Kidney epithelial cell (primary cell): ENCODE results near the gene OVAAL. TPM values are rescaled to one million over a fixed set of nuclear protein-coding genes. Genes with fewer than 3 reads are reported as not detected.

ENCODE experiments used
- DNase-seq: peaks from one replicate; pipeline ENCODE4 v3.0.0-alpha.2; 2010; ENCODE audit warnings: low read depth
- H3K27me3 ChIP-seq: 2 replicates; pipeline ENCODE4 v1.6.0; 2011; ENCODE audit warnings: low read length; ENCODE audit not compliant: control insufficient read depth, insufficient read depth
- H3K36me3 ChIP-seq: 2 replicates; pipeline ENCODE4 v1.5.1; 2011; ENCODE audit warnings: low read length; ENCODE audit not compliant: control insufficient read depth, insufficient read depth
- H3K4me3 ChIP-seq: 2 replicates; pipeline ENCODE4 v1.5.1; 2011; ENCODE audit warnings: low read depth, mild to moderate bottlenecking, control low read depth, low read length
- CTCF ChIP-seq: IDR thresholded peaks from 2 replicates; pipeline ENCODE4 v1.5.1; 2011; ENCODE audit warnings: mild to moderate bottlenecking, moderate library complexity, low read length, control low read depth, inconsistent platforms; ENCODE audit not compliant: insufficient read depth, poor library complexity, severe bottlenecking
- total RNA-seq: library from RNA; depleted of rRNA; stranded (reverse); fragments of >200 nt; gene quantifications from 2 replicates; pipeline ENCODE4 v1.2.3, GENCODE V29; 2015

OVAAL gene
- total RNA-seq, 1 donor from 2014 or later, result not detected

DNA sequence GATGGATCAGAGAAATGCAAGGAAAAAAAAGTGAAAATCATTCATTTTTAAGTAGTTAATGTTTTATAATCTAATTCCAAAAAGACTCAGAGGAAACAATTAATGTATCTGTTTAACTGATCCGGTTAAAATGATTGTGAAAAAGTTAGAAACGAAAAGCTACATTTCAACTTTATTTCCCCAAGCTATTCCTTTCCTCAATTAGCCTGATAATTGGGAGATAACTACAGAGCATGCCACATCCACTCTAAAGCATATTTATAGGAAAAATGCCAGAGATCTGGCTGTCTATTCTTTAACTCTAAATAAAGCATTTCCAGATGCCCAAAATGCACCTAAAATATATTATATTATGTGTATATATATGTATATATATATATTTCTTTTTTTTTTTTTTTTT, 37.2 kb downstream of the OVAAL start:
- Histone ChIP-seq H3K27me3 (no peaks in the 10 kb centered on the region), H3K4me3 (no peak overlapping the region), H3K36me3 (peaks cover 2% of the 10 kb centered on the region)
- TF ChIP-seq CTCF, result no peak
- DNase-seq, result no peak

DNA sequence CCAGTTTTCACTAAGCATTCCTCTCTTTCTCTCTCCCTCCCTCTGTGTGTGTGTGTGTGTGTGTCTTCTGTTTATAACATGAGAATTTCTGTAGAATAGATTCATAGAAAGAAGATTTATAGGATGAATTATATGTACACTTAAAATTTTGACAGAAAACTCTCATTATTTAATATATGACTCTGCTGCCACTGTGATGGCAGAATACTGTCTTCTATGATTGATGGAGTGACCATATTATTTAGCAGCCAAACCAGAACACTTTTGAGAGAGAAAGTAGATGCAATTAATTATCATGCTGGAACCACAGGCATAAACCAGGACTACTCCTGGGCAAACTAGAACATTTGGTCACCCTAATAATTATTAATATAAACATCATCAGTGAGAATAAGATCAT, 38.8 kb downstream of the OVAAL start:
- Histone ChIP-seq H3K4me3 (no peak overlapping the region), H3K36me3 (peaks cover under 1% of the 10 kb centered on the region), H3K27me3 (no peaks in the 10 kb centered on the region)
- no peak for DNase-seq
- TF ChIP-seq CTCF, result no peak

GRCh38 chr1:180598333-180598974, 39.7 kb downstream of the OVAAL start:
- Histone ChIP-seq H3K4me3 (no peak overlapping the region), H3K27me3 (no peaks in the 10 kb centered on the region), H3K36me3 (no peaks in the 10 kb centered on the region)
- no peak for TF ChIP-seq CTCF
- peak; percentile 92 for DNase-seq

GRCh38 chr1:180600343-180600742, 41.6 kb downstream of the OVAAL start:
- H3K36me3 ChIP-seq, result no peaks in the 10 kb centered on the region
- TF ChIP-seq CTCF, result no peak
- H3K4me3 ChIP-seq, result no peak overlapping the region
- DNase-seq, result no peak
- no peaks in the 10 kb centered on the region for H3K27me3 ChIP-seq

GRCh38 chr1:180601512-180601911, 42.7 kb downstream of the OVAAL start:
- DNase-seq, result no peak
- Histone ChIP-seq H3K27me3 (no peaks in the 10 kb centered on the region), H3K36me3 (no peaks in the 10 kb centered on the region), H3K4me3 (no peak overlapping the region)
- TF ChIP-seq CTCF, result no peak

DNA sequence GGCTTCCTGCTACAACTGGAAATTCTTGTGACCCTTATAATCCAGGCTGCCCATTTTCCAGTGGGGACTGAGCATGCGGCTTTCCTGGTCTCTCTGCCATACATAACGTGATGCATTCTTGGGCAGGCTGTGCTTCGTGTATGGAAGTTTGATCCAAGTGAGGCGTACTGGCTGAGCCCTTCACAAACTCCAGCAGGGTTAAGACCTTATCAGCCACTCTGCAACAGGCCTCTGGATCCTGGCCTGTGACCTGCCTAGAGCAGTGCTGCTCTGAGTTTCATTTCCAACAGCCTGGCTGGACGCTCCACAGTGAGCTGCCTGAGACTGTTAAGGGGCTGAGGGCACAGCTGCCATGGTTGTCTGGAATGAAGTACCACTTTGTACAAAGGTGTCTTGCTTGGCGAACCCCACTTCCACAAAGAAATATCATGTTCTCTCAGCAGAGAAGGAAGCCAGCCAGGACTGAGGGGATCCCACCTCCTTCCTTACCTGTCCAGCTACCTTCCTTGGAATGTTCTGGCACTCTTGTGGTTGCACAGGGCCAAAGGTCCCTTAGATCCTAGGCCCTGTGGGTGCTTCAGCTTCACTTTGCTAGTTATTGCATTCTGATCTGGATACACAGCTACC, 44.6 kb downstream of the OVAAL start:
- no peak for DNase-seq
- Histone ChIP-seq H3K27me3 (no peaks in the 10 kb centered on the region), H3K4me3 (no peak overlapping the region), H3K36me3 (no peaks in the 10 kb centered on the region)
- no peak for TF ChIP-seq CTCF
